GM12878 (cell line): ENCODE measurements around the gene CIAO2B.

Experiments used
- ASH2L ChIP-seq: fragments of 300-600, 200-600 bp; sonication (generic); IDR thresholded peaks from 2 replicates; pipeline ENCODE4 v1.6.1; 2017; ENCODE audit warnings: low read depth, mild to moderate bottlenecking, borderline replicate concordance
- CTCF ChIP-seq, 3 experiments: IDR thresholded peaks in 2 of 3; conservative IDR thresholded peaks in 1 of 3; 2 replicates each; pipeline ENCODE4 v1.5.1; 2011; ENCODE audit warnings: low read depth in 3 of 3, low read length in 3 of 3, mild to moderate bottlenecking in 3 of 3, control low read depth in 2 of 3, moderate library complexity in 2 of 3, inconsistent platforms in 1 of 3, mixed read lengths in 1 of 3; ENCODE audit not compliant: control insufficient read depth in 2 of 3, insufficient read depth in 1 of 3; ENCODE audit errors: extremely low read depth in 1 of 3
- EGR1 ChIP-seq, 2 experiments: IDR thresholded peaks; 1 replicate in 1 of 2; 2 replicates in 1 of 2; pipeline ENCODE4 v1.6.1; 2011 to 2012; ENCODE audit warnings: low read depth in 2 of 2, low read length in 2 of 2, borderline replicate concordance in 1 of 2, mild to moderate bottlenecking in 1 of 2, moderate library complexity in 1 of 2
- EZH2 ChIP-seq: IDR thresholded peaks from 2 replicates; pipeline ENCODE4 v1.6.1; 2012; ENCODE audit warnings: low read depth, mild to moderate bottlenecking, control low read depth, inconsistent platforms, low read length, borderline replicate concordance; ENCODE audit not compliant: control insufficient read depth
- IKZF1 ChIP-seq: fragments of 450-650 bp; conservative IDR thresholded peaks from 2 replicates; pipeline ENCODE4 v1.6.1; 2017; ENCODE audit warnings: antibody characterized with exemption, mild to moderate bottlenecking
- MAX ChIP-seq: IDR thresholded peaks from 2 replicates; pipeline ENCODE4 v1.6.1; 2012; ENCODE audit warnings: low read depth, low read length, improper control_type of control experiment
- POLR2AphosphoS5 ChIP-seq: IDR thresholded peaks from 2 replicates; pipeline ENCODE4 v1.6.1; 2011; ENCODE audit warnings: mild to moderate bottlenecking, low read length, inconsistent platforms
- RFX5 ChIP-seq: IDR thresholded peaks from 2 replicates; pipeline ENCODE4 v1.6.1; 2011; ENCODE audit warnings: low read depth, low read length, improper control_type of control experiment
- TCF7 ChIP-seq: IDR thresholded peaks from 2 replicates; pipeline ENCODE4 v1.6.1; 2014; ENCODE audit warnings: antibody characterized with exemption, borderline replicate concordance
- YY1 ChIP-seq: IDR thresholded peaks from 2 replicates; pipeline ENCODE4 v1.6.1; 2011; ENCODE audit warnings: low read depth, mild to moderate bottlenecking, low read length

- TF ChIP-seq ASH2L, result no peak
- no peak for TF ChIP-seq EZH2
- TF ChIP-seq CTCF (IDR thresholded peaks at IDR 0.05 in 2 of 3, conservative IDR thresholded peaks at IDR 0.05 in 1 of 3; ENCODE audit: control insufficient read depth in 2 of 3, extremely low read depth in 1 of 3, insufficient read depth in 1 of 3, low read depth in 3 of 3, low read length in 3 of 3), result no peak
- TF ChIP-seq MAX, result no peak
- TF ChIP-seq YY1, result no peak
- TF ChIP-seq POLR2AphosphoS5, result no peak
- no peak for TF ChIP-seq IKZF1
- TF ChIP-seq EGR1 (IDR thresholded peaks at IDR 0.05; ENCODE audit: borderline replicate concordance in 1 of 2, low read depth in 2 of 2, low read length in 2 of 2), result no peak
- TF ChIP-seq TCF7, result no peak
- no peak for TF ChIP-seq RFX5
These were observed 7.8 kb downstream of the CIAO2B start for GRCh38 chr16:66926171-66926947.
